ENCODE data around the gene RAPGEF3. TPM values are rescaled to one million over a fixed set of nuclear protein-coding genes. Genes with fewer than 3 reads are reported as not detected.

The RAPGEF3 gene
- total RNA-seq, 2 donors from 2014 or later, result 0.62 to 1.4 TPM

DNA sequence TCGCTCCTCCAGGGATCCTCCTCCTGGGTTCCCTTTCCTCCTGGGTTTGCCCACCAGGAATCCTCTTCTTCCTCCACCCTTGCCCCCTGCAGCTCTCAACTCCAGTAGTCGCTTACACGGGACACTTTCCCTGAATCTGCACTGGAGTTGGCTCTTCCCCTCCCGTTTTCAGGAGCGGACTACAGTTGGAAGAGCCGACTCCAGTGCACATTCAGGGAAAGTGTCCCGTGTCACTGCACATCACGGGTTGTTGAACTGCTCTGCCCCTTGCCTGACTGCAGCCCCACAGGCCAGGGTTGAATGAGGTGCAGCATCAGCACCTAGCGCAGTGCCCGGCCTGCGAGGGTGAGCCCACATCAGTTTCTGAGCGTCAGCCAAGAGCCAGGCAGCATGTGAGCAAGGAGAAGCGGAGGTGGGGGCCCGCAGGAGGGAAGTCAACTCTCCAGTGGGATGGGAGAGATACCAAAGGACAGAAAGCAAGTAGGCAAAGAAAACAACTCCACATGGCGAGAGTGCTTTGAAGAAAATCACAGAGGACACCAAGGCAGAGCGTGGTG, 13.1 kb downstream of the RAPGEF3 start:
- Mint-ChIP-seq H3K36me3 (ENCODE audit: insufficient read depth in 2 of 2) (no peaks in the 10 kb centered on the region), H3K27ac (no peak overlapping the region), H3K27me3 (ENCODE audit: low read depth) (peaks cover 8% of the 10 kb centered on the region), H3K4me3 (no peak overlapping the region), H3K4me1 (ENCODE audit: low read depth) (peaks cover 19% of the 10 kb centered on the region), H3K9me3 (no peaks in the 10 kb centered on the region)
- ATAC-seq (replicated peaks in 1 of 2) (no peak), DNase-seq (no peak)

DNA sequence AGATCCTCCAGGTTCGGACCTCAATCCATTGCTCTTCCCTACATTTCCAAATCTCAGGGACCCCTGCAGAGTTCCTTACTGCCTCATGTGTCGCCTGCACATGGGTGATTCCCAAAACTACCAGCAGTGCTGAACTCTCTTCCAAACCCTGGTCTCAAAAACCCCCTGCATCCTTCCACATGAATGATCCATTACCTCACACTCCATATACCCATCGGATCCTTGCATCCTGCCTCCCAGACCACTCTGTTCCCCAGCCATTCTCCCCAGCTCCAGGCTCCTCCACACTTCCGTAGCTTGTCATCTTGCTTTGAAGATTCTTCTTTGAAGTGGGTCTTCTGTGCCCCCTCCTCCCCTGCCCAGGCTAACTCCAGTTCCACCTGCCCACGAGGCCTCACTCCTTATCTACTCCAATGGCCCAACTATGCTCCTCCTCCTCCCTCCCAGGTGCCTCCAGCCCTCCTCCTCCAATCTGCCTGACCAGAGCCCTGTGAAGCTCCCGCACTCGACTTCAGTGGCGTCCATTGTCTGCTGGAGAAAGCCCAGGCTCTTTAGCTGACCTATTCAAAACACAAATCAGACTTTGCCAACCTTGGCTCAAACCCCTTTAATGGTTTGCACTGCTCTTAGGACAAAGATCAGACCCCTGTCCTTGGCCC, 13.8 kb downstream of the RAPGEF3 start:
- Mint-ChIP-seq H3K27me3 (ENCODE audit: low read depth) (peaks cover 8% of the 10 kb centered on the region), H3K27ac (no peak overlapping the region)

DNA sequence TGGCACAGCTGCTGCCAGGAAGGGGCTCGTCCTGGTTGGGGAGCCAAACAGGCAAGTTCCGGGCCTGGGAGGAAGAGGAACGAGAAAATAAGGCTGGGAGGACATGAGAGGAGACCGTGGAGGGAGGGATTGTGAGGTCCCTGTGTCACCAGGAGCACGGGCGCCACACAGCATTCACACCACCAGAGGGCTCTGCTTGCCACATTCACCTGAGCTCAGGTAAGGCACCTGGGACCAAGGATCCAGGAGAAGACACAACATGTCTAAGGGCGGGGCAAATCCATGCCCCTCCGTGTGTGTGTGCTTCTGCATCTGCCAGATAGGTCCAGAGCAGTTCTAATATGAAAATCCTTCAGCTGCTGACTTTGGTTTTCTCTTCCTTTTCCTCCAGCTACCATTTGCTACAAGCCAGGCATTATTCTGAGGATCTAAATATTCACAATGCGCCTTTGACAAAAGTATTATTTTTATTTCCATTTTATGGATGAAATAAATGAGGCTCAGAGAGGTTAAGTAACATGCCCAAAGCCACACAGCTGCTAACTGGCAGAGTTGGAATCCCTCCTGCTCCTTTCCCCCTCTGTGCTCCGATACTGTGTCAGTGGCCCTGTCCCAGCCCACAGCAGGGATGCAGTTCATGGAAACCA, 14.6 kb downstream of the RAPGEF3 start:
- H3K4me1 Mint-ChIP-seq (ENCODE audit: low read depth), result peaks cover 26% of the 10 kb centered on the region
- no peak overlapping the region for H3K4me3 Mint-ChIP-seq
- peak in 1 of 2 donors; percentile 42 for ATAC-seq (replicated peaks in 1 of 2)
- no peaks in the 10 kb centered on the region for H3K36me3 Mint-ChIP-seq (ENCODE audit: insufficient read depth in 2 of 2)
- no peak overlapping the region for H3K27ac Mint-ChIP-seq
- H3K27me3 Mint-ChIP-seq (ENCODE audit: low read depth), result peaks cover 8% of the 10 kb centered on the region
- no peaks in the 10 kb centered on the region for H3K9me3 Mint-ChIP-seq
- peak; percentile 59 to 60 for DNase-seq

More for the DNA sequence above, 13.8 kb downstream of the RAPGEF3 start:
- Mint-ChIP-seq H3K4me1 (ENCODE audit: low read depth) (peaks cover 19% of the 10 kb centered on the region), H3K4me3 (no peak overlapping the region), H3K9me3 (no peaks in the 10 kb centered on the region), H3K36me3 (ENCODE audit: insufficient read depth in 2 of 2) (no peaks in the 10 kb centered on the region)
- no peak for DNase-seq
- no peak for ATAC-seq (replicated peaks in 1 of 2)

DNA sequence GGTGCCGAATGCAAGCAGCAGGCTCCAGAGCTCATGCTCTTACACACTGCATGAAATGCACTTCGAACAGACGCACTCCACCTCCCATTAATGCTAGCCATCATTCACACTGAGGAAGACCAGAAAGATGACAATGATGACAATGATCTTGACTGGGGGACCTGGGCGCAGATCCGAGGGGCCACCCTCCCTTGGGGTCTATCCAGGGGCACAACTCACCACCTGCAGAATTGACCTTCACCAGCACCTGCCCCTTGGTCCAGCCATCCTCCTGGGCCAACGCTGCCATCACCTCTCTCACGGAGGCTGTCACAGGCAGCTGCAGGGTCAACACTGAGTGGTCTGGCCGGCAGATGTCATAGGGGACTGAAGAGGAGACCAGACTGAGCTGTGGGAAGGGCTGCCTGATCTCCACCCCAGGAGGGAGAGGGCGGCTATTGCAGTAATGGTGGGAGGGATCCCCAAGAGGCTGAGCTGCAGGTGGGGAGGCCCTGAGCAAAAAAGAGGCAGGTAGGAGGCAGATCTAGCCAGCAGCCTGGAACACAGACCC, 15.3 kb downstream of the RAPGEF3 start:
- Mint-ChIP-seq H3K27me3 (ENCODE audit: low read depth) (peaks cover 8% of the 10 kb centered on the region), H3K9me3 (no peaks in the 10 kb centered on the region), H3K4me3 (no peak overlapping the region), H3K27ac (no peak overlapping the region), H3K36me3 (ENCODE audit: insufficient read depth in 2 of 2) (no peaks in the 10 kb centered on the region), H3K4me1 (ENCODE audit: low read depth) (peaks cover 26% of the 10 kb centered on the region)
- ATAC-seq (replicated peaks in 1 of 2) (no peak), DNase-seq (no peak)

DNA sequence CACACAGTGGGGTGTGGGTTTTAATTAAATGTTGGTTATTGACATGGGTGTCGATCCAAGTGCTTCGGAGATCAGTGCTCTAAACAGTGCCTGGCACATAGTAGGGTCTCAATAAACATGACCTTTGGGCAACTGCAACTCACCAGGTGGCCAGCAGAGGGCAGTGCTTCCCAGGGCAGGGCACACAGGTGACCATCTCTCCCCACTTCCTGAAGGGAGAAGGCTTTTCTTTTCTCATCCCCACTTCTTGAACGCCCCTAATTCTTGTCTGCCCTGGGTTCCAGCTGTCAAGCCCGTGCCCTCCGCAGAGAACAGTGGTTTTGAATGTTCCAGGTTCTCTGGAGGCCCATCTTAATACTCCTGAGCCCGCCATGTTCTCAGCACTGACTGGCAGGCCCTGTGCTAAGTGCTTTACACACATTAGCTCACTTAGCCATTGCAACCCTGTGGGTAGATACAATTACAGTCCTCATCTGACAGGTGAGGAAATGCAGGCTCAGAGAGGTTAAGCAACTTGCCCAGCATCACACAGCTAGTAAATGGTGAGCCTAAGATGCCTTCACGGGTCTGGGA, 16.3 kb downstream of the RAPGEF3 start:
- no peaks in the 10 kb centered on the region for H3K36me3 Mint-ChIP-seq (ENCODE audit: insufficient read depth in 2 of 2)
- H3K4me1 Mint-ChIP-seq (ENCODE audit: low read depth), result peaks cover 26% of the 10 kb centered on the region
- no peaks in the 10 kb centered on the region for H3K9me3 Mint-ChIP-seq
- H3K4me3 Mint-ChIP-seq, result no peak overlapping the region
- DNase-seq (peak; percentile 75 to 84), ATAC-seq (replicated peaks in 1 of 2) (peak; percentile 54 to 62)
- peaks cover 8% of the 10 kb centered on the region for H3K27me3 Mint-ChIP-seq (ENCODE audit: low read depth)
- H3K27ac Mint-ChIP-seq, result no peak overlapping the region

DNA sequence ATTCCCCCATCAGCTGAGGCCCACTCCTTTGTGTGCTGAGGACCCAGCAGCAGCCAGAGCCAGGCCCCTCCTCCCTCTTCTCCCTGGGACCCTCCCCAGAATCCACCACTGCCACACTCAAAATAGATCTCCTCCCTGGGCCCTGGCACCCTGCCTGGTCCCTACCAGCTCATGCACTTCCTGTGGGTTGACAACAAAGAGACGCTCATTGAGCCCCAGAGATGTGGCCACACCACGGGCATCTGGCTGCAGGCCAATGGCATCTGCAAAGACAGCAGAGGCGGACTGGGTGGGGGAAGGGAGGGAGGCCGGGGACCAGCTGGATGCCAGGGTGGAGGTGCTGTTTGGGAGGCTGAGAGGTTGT, 17.4 kb downstream of the RAPGEF3 start:
- peaks cover 8% of the 10 kb centered on the region for H3K27me3 Mint-ChIP-seq (ENCODE audit: low read depth)

DNA sequence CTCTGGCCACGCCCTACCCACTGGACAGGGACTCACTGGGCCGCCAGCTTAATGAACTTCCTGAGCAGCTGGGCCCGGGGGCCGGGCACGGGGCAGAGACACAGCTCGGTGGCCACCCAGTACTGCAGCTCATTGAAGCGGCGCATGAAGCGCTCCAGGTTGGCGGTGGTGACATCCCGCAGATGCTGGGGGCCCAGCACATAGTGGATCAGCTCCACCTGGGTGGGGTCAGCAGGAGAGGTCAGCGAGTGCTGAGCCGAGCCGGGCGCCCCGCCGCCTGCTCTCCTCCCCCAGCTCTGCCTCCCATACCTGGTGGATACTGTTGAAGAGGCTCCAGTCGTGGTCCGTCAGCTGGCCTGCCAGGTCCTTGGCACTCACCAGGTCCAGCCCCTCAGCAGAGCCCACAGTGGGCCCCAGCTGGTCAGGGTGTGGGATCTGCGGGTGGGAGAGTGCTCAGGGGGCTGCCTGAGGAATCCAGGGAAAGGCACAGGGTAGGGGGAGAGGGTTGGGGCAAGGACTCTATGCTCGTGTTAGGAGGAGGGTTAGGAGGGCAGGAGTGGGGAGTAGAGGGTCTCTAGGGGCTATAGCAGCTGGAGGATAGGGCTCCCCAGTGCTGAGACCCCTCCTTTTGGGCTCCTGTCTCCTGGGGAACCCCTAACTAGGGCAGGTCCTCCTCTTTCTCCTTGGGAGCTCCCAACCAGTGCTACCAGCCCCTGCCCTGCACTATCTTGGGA, 17.9 kb downstream of the RAPGEF3 start:
- peaks cover 8% of the 10 kb centered on the region for H3K27me3 Mint-ChIP-seq (ENCODE audit: low read depth)
- H3K4me1 Mint-ChIP-seq (ENCODE audit: low read depth), result peaks cover 26% of the 10 kb centered on the region
- H3K4me3 Mint-ChIP-seq, result peak overlapping the region in 1 of 2 donors; percentile 7
- H3K9me3 Mint-ChIP-seq, result no peaks in the 10 kb centered on the region
- H3K27ac Mint-ChIP-seq, result no peak overlapping the region
- no peak for ATAC-seq (replicated peaks in 1 of 2)
- DNase-seq, result no peak
- H3K36me3 Mint-ChIP-seq (ENCODE audit: insufficient read depth in 2 of 2), result no peaks in the 10 kb centered on the region

More for the DNA sequence above, 17.4 kb downstream of the RAPGEF3 start:
- ATAC-seq (replicated peaks in 1 of 2) (peak; percentile 81 to 84), DNase-seq (peak; percentile 77 to 79)
- Mint-ChIP-seq H3K27ac (no peak overlapping the region), H3K9me3 (no peaks in the 10 kb centered on the region), H3K4me3 (peak overlapping the region in 1 of 2 donors; percentile 7), H3K36me3 (ENCODE audit: insufficient read depth in 2 of 2) (no peaks in the 10 kb centered on the region), H3K4me1 (ENCODE audit: low read depth) (peaks cover 26% of the 10 kb centered on the region)

DNA sequence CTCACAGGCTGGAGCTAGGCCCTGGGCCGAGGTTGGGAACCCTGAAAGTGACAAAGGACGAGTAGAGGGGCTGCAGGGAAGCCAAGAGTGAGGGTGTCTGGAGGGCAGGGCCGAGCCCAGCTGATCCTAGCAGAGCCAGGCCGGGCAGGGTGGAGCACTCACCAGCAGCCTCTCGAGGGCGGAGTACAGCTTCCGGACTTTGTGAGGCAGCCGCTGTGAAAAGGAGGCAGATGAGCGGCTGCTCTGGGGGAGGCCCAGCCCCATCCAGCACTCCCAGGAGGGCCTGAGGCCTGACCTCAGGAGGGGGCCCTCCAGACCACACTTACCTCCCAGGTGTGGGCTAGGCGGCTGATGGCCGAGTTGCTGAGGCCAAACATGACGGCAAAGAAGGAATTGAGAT, 18.7 kb downstream of the RAPGEF3 start:
- Mint-ChIP-seq H3K27ac (no peak overlapping the region), H3K4me3 (no peak overlapping the region), H3K27me3 (ENCODE audit: low read depth) (peaks cover 6% of the 10 kb centered on the region), H3K36me3 (ENCODE audit: insufficient read depth in 2 of 2) (no peaks in the 10 kb centered on the region), H3K4me1 (ENCODE audit: low read depth) (peaks cover 24% of the 10 kb centered on the region), H3K9me3 (no peaks in the 10 kb centered on the region)
- DNase-seq (no peak), ATAC-seq (replicated peaks in 1 of 2) (no peak)

DNA sequence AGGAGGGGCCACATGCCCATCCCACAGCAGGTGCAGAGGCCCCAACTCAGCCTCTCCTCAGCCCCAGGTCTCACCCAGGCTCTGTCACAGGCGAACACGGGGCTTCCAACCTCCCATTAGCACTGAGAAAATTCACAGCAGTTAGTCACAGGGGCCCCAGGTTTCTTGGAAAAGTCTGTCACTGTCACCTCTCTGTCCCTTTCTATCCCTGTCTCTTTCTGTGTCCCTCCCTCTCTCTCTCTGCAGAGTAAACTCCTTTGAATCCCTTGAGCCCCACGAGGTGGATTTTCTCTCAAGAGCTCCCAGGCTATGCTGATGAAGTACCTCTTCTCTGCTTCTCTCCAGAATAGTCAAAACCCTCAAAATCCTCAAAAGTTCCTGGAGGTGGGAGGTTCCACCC, 19.4 kb downstream of the RAPGEF3 start:
- no peaks in the 10 kb centered on the region for H3K9me3 Mint-ChIP-seq
- no peak overlapping the region for H3K27ac Mint-ChIP-seq
- ATAC-seq (replicated peaks in 1 of 2), result no peak
- H3K4me3 Mint-ChIP-seq, result no peak overlapping the region
- H3K36me3 Mint-ChIP-seq (ENCODE audit: insufficient read depth in 2 of 2), result no peaks in the 10 kb centered on the region
- DNase-seq, result no peak
- H3K4me1 Mint-ChIP-seq (ENCODE audit: low read depth), result peaks cover 21% of the 10 kb centered on the region
- H3K27me3 Mint-ChIP-seq (ENCODE audit: low read depth), result no peaks in the 10 kb centered on the region

DNA sequence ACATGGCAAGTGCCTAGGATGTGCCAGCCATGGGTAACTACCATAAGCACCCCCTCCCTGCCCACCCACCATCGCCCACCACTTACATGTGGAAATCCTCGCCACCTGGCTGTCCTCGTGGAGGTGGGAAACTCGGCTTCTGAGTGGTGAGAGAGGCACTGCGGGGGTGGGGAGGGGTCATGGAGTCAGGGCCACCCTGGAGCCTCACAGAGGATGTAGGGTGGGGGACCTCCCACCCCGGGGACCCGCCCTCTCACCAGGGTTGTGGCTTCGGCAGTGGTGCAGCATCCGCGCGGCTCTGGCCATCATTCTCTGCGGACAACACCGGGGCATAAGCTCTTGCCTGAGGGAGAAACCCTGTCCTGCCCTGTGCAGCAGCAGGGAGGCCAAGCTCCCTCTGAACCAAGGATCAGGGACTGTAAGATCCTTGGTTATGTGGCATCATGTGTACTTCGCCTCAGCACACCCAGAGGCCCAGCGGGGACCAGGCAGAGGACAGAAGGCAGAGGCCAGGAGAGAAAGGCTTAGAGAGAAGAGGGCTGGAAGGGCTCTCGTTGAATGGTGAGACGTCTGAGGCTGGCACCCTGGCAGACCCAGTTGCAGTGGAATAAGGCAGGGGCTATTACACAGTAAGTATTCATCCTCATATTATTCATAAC, 20.6 kb downstream of the RAPGEF3 start:
- Mint-ChIP-seq H3K27me3 (ENCODE audit: low read depth) (no peaks in the 10 kb centered on the region), H3K4me1 (ENCODE audit: low read depth) (peaks cover 21% of the 10 kb centered on the region), H3K36me3 (ENCODE audit: insufficient read depth in 2 of 2) (no peaks in the 10 kb centered on the region), H3K4me3 (no peak overlapping the region), H3K9me3 (no peaks in the 10 kb centered on the region), H3K27ac (no peak overlapping the region)
- no peak for ATAC-seq (replicated peaks in 1 of 2)
- no peak for DNase-seq

DNA sequence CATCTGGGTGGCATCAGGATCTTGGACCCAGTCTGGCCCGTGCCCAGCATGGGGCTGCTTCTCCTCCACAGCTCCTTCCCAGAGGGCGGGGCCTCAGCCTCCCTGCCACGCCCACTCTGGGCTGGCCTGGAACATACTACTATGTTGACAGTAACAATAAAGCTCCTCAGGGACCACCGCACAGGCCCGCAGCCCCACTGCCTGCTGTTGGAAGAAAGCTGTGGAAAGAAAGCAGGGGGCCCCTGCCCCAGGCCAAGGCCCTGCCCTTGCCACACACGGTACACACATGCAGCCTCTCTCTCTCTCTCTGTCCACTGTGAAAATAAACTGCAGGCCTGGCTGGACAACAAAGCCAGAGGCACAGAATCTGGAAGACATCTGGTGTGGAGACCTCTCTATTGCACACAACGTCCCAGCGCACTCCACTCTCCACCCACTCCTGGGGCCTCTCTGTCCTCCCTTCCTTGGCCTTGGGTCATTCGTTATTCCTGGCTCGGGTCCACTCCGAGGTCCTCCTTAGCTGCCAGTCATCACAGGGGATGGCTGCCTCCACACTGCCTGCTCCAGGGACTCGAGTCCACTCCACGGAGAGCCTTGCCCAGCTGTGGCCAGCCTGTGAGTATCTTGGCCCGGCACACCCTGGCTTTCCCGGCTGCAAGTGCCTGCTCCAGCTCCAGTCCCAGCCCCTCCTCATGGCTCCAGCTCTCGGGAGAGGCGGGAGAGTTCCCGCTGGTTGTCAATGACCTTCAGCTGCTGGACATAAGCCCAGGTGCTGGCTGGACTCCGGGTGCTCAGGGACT, 21.6 kb downstream of the RAPGEF3 start:
- H3K36me3 Mint-ChIP-seq (ENCODE audit: insufficient read depth in 2 of 2), result no peaks in the 10 kb centered on the region
- no peaks in the 10 kb centered on the region for H3K27me3 Mint-ChIP-seq (ENCODE audit: low read depth)
- no peak overlapping the region for H3K27ac Mint-ChIP-seq
- H3K4me3 Mint-ChIP-seq, result no peak overlapping the region
- DNase-seq, result no peak
- peaks cover 16% of the 10 kb centered on the region for H3K4me1 Mint-ChIP-seq (ENCODE audit: low read depth)
- ATAC-seq (replicated peaks in 1 of 2), result no peak
- no peaks in the 10 kb centered on the region for H3K9me3 Mint-ChIP-seq

DNA sequence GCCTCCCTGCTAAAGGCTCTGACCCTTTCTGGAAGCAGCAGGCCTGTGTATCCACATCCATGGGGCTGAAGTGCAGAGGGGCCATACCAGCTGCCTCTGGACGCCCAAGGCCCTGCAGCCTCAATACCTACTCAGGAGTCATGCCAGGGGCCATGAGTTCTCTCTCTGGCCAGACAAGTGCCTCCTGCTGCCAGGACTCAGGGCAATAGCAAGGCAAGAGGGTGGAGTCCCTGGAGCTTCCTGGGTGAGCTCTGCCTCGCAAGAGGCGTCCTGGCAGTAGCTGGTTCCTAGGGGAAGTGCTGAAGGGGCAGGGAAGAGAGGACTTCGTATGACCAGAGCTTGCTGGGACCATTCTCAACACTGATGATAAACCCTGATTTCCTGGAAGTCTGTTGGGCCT, 22.5 kb downstream of the RAPGEF3 start:
- no peaks in the 10 kb centered on the region for H3K9me3 Mint-ChIP-seq
- no peak for DNase-seq
- no peak overlapping the region for H3K4me3 Mint-ChIP-seq
- no peak overlapping the region for H3K27ac Mint-ChIP-seq
- H3K36me3 Mint-ChIP-seq (ENCODE audit: insufficient read depth in 2 of 2), result no peaks in the 10 kb centered on the region
- no peaks in the 10 kb centered on the region for H3K27me3 Mint-ChIP-seq (ENCODE audit: low read depth)
- no peak for ATAC-seq (replicated peaks in 1 of 2)
- peaks cover 12% of the 10 kb centered on the region for H3K4me1 Mint-ChIP-seq (ENCODE audit: low read depth)
